ENCODE measurements around the gene EFCAB6. TPM values are rescaled to one million over a fixed set of nuclear protein-coding genes. Genes with fewer than 3 reads are reported as not detected.
A peak's percentile ranks its signal among the peaks of the same experiment; 100 is the strongest.

EFCAB6 gene
- total and polyA plus RNA-seq, 5 experiments from 2014 or later = 0.14 to 1.7 (median 0.58) TPM; not detected in 2

- DNase-seq = peak in 1 of 10 donors; percentile 6
- POLR2A ChIA-PET = no interaction called here
- H3K27me3 Mint-ChIP-seq = peaks cover 17 to 76% (median 46%) of the 10 kb centered on the region in 5 donors
- H3K9me3 Mint-ChIP-seq = peaks cover 4 to 19% (median 13%) of the 10 kb centered on the region in 9 donors
- H3K4me1 Mint-ChIP-seq = peaks cover 0 to 2% (median 0%) of the 10 kb centered on the region in 4 donors
- H3K4me3 Mint-ChIP-seq = no peak overlapping the region
- no peak for ATAC-seq
- peaks cover 0 to 18% (median 3%) of the 10 kb centered on the region in 3 donors for H3K36me3 Mint-ChIP-seq
- no peak overlapping the region for H3K27ac Mint-ChIP-seq
These were observed 42.1 kb upstream of the EFCAB6 start for GRCh38 chr22:43854121-43854785.

GRCh38 chr22:43853328-43853931 is 41.3 kb upstream of the EFCAB6 start:
- Mint-ChIP-seq H3K4me1 (peaks cover 0 to 2% (median 0%) of the 10 kb centered on the region in 4 donors), H3K4me3 (no peak overlapping the region), H3K27ac (no peak overlapping the region), H3K27me3 (peaks cover 13 to 68% (median 41%) of the 10 kb centered on the region in 5 donors), H3K36me3 (peaks cover 0 to 13% (median 3%) of the 10 kb centered on the region in 3 donors), H3K9me3 (peaks cover 4 to 18% (median 10%) of the 10 kb centered on the region in 9 donors)
- peak in 1 of 10 donors; percentile 53 for DNase-seq
- POLR2A ChIA-PET = no interaction called here
- ATAC-seq = no peak

- Mint-ChIP-seq H3K36me3 (peaks cover 0 to 13% (median 3%) of the 10 kb centered on the region in 3 donors), H3K27me3 (peaks cover 13 to 62% (median 38%) of the 10 kb centered on the region in 5 donors), H3K27ac (peak overlapping the region in 1 of 10 donors; percentile 2), H3K4me1 (peaks cover 0 to 2% (median 0%) of the 10 kb centered on the region in 4 donors), H3K9me3 (peaks cover 4 to 18% (median 10%) of the 10 kb centered on the region in 9 donors), H3K4me3 (no peak overlapping the region)
- peak in 1 of 10 donors; percentile 34 for DNase-seq
- POLR2A ChIA-PET = no interaction called here
- ATAC-seq = no peak
These were observed 40.6 kb upstream of the EFCAB6 start for GRCh38 chr22:43852573-43853327.

GRCh38 chr22:43851979-43852307 is 39.8 kb upstream of the EFCAB6 start:
- Mint-ChIP-seq H3K27ac (no peak overlapping the region), H3K27me3 (peaks cover 10 to 57% (median 30%) of the 10 kb centered on the region in 5 donors), H3K36me3 (peaks cover 0 to 9% (median 3%) of the 10 kb centered on the region in 3 donors), H3K4me1 (peaks cover 0 to 2% (median 0%) of the 10 kb centered on the region in 4 donors), H3K4me3 (no peak overlapping the region), H3K9me3 (peaks cover 3 to 12% (median 9%) of the 10 kb centered on the region in 9 donors)
- DNase-seq (peak in 1 of 10 donors; percentile 26), ATAC-seq (no peak)
- POLR2A ChIA-PET = no interaction called here

GRCh38 chr22:43851058-43851978 is 39.2 kb upstream of the EFCAB6 start:
- Mint-ChIP-seq H3K9me3 (peaks cover 0 to 7% (median 3%) of the 10 kb centered on the region in 9 donors), H3K4me3 (no peak overlapping the region), H3K4me1 (peaks cover 0 to 2% (median 0%) of the 10 kb centered on the region in 4 donors), H3K27me3 (peaks cover 8 to 57% (median 27%) of the 10 kb centered on the region in 5 donors), H3K36me3 (peaks cover 0 to 3% (median 2%) of the 10 kb centered on the region in 3 donors), H3K27ac (no peak overlapping the region)
- POLR2A ChIA-PET = no interaction called here
- DNase-seq (peak in 1 of 10 donors; percentile 26), ATAC-seq (no peak)

- H3K9me3 Mint-ChIP-seq = peaks cover 0 to 2% (median 0%) of the 10 kb centered on the region in 9 donors
- H3K4me3 Mint-ChIP-seq = no peak overlapping the region
- POLR2A ChIA-PET = no interaction called here
- H3K27me3 Mint-ChIP-seq = peaks cover 7 to 57% (median 27%) of the 10 kb centered on the region in 5 donors
- peak in 1 of 10 donors; percentile 58 for DNase-seq
- no peak overlapping the region for H3K27ac Mint-ChIP-seq
- H3K4me1 Mint-ChIP-seq = peaks cover 0 to 3% (median 0%) of the 10 kb centered on the region in 4 donors
- no peaks in the 10 kb centered on the region for H3K36me3 Mint-ChIP-seq
- ATAC-seq = no peak
These were observed 38.4 kb upstream of the EFCAB6 start for GRCh38 chr22:43850529-43850928.

- POLR2A ChIA-PET = no interaction called here
- no peaks in the 10 kb centered on the region for H3K36me3 Mint-ChIP-seq
- H3K4me1 Mint-ChIP-seq = peaks cover 0 to 5% (median 0%) of the 10 kb centered on the region in 4 donors
- DNase-seq (peak in 1 of 10 donors; percentile 31), ATAC-seq (no peak)
- peaks cover 0 to 2% (median 0%) of the 10 kb centered on the region in 9 donors for H3K9me3 Mint-ChIP-seq
- H3K27ac Mint-ChIP-seq = no peak overlapping the region
- H3K4me3 Mint-ChIP-seq = no peak overlapping the region
- H3K27me3 Mint-ChIP-seq = peaks cover 6 to 57% (median 27%) of the 10 kb centered on the region in 5 donors
These were observed 37.6 kb upstream of the EFCAB6 start for GRCh38 chr22:43849731-43850130.

- peaks cover 6 to 57% (median 19%) of the 10 kb centered on the region in 5 donors for H3K27me3 Mint-ChIP-seq
- no peaks in the 10 kb centered on the region for H3K36me3 Mint-ChIP-seq
- H3K4me1 Mint-ChIP-seq = peaks cover 0 to 5% (median 0%) of the 10 kb centered on the region in 4 donors
- DNase-seq (peak in 1 of 10 donors; percentile 35), ATAC-seq (no peak)
- no peak overlapping the region for H3K4me3 Mint-ChIP-seq
- POLR2A ChIA-PET = no interaction called here
- peaks cover 0 to 2% (median 0%) of the 10 kb centered on the region in 9 donors for H3K9me3 Mint-ChIP-seq
- H3K27ac Mint-ChIP-seq = no peak overlapping the region
These were observed 36.5 kb upstream of the EFCAB6 start for GRCh38 chr22:43848366-43849171.

GRCh38 chr22:43847376-43848289 is 35.5 kb upstream of the EFCAB6 start:
- H3K4me1 Mint-ChIP-seq = peaks cover 0 to 2% (median 0%) of the 10 kb centered on the region in 4 donors
- POLR2A ChIA-PET = no interaction called here
- H3K36me3 Mint-ChIP-seq = no peaks in the 10 kb centered on the region
- H3K27me3 Mint-ChIP-seq = peaks cover 2 to 48% (median 14%) of the 10 kb centered on the region in 5 donors
- no peak for ATAC-seq
- DNase-seq = peak in 1 of 10 donors; percentile 35
- H3K9me3 Mint-ChIP-seq = peaks cover 0 to 2% (median 0%) of the 10 kb centered on the region in 9 donors
- H3K4me3 Mint-ChIP-seq = no peak overlapping the region
- no peak overlapping the region for H3K27ac Mint-ChIP-seq

GRCh38 chr22:43846966-43847365 is 34.9 kb upstream of the EFCAB6 start:
- H3K27ac Mint-ChIP-seq = no peak overlapping the region
- peaks cover 0 to 2% (median 0%) of the 10 kb centered on the region in 9 donors for H3K9me3 Mint-ChIP-seq
- DNase-seq (peak in 1 of 10 donors; percentile 32), ATAC-seq (no peak)
- H3K27me3 Mint-ChIP-seq = peaks cover 2 to 42% (median 14%) of the 10 kb centered on the region in 5 donors
- H3K4me3 Mint-ChIP-seq = no peak overlapping the region
- peaks cover 0 to 2% (median 0%) of the 10 kb centered on the region in 4 donors for H3K4me1 Mint-ChIP-seq
- no peaks in the 10 kb centered on the region for H3K36me3 Mint-ChIP-seq
- POLR2A ChIA-PET = no interaction called here
